Natural killer cell (primary cell): ENCODE results near the gene FLT1. TPM values are rescaled to one million over a fixed set of nuclear protein-coding genes. Genes with fewer than 3 reads are reported as not detected.

ENCODE experiments used
- ATAC-seq, 3 donors: fragments of 150-1000 bp in 2 of 3; fragments of 200-7000 bp in 1 of 3; cut with Tn5 transposase; 1 replicate in 1 of 3; 2 replicates in 2 of 3; pipeline ENCODE4 v1.10.0; 2021; ENCODE audit warnings: mild to moderate bottlenecking in 2 of 3, moderate library complexity in 2 of 3
- DNase-seq, 2 donors: peaks; one replicate each; pipeline versions ENCODE4 v3.0.0 to v3.0.0-alpha.2; 2013 to 2021; ENCODE audit warnings: mixed read lengths in 1 of 2
- H3K27ac ChIP-seq: one replicate; pipeline ENCODE4 v1.5.1; 2013; ENCODE audit warnings: mild to moderate bottlenecking, low read length
- H3K27me3 ChIP-seq: one replicate; pipeline ENCODE4 v1.6.1; 2013; ENCODE audit warnings: low read length; ENCODE audit not compliant: control insufficient read depth, insufficient read depth
- H3K36me3 ChIP-seq: one replicate; pipeline ENCODE4 v1.6.1; 2013; ENCODE audit warnings: low read length; ENCODE audit not compliant: control insufficient read depth, insufficient read depth
- H3K4me1 ChIP-seq: one replicate; pipeline ENCODE4 v1.6.1; 2013; ENCODE audit warnings: low read length; ENCODE audit not compliant: control insufficient read depth, insufficient read depth
- H3K4me3 ChIP-seq: one replicate; pipeline ENCODE4 v1.5.1; 2013; ENCODE audit warnings: low read length
- H3K9me3 ChIP-seq: one replicate; pipeline ENCODE4 v1.6.1; 2013; ENCODE audit warnings: low read length; ENCODE audit not compliant: control insufficient read depth, insufficient read depth
- H3K27ac Mint-ChIP-seq, 2 donors: one replicate each; pipeline ENCODE4 v1.8.0; 2022; ENCODE audit warnings: mild to moderate bottlenecking in 2 of 2, mixed read lengths in 2 of 2, moderate library complexity in 1 of 2
- H3K27me3 Mint-ChIP-seq, 2 donors: one replicate each; pipeline ENCODE4 v1.8.0; 2022; ENCODE audit warnings: low read depth in 2 of 2, mixed read lengths in 2 of 2
- H3K36me3 Mint-ChIP-seq: one replicate; pipeline ENCODE4 v1.8.0; 2022; ENCODE audit warnings: mixed read lengths
- H3K4me1 Mint-ChIP-seq, 2 donors: one replicate each; pipeline ENCODE4 v1.8.0; 2022; ENCODE audit warnings: mixed read lengths in 2 of 2
- H3K4me3 Mint-ChIP-seq: one replicate; pipeline ENCODE4 v1.8.0; 2022; ENCODE audit warnings: mild to moderate bottlenecking, moderate library complexity, mixed read lengths
- H3K9me3 Mint-ChIP-seq, 2 donors: one replicate each; pipeline ENCODE4 v1.8.0; 2022; ENCODE audit warnings: mixed read lengths in 2 of 2
- WGBS: methylation state at CpG from one replicate; pipeline ENCODE4 v1.1.7; 2013; ENCODE audit warnings: missing lambda C conversion rate; ENCODE audit not compliant: insufficient coverage; 5-methylcytosine and 5-hydroxymethylcytosine counted together
- intact Hi-C: fragments of 100-400 bp; cut with micrococcal nuclease; formaldehyde crosslinking; loops from one replicate; pipeline ENCODE4 v1.14.2; 2022
- total RNA-seq, 4 donors: library from RNA; stranded (reverse); fragments of 120-200 nt in 1 of 4; gene quantifications; one replicate each; pipeline versions ENCODE4 v1.2.3 to v1.2.4, GENCODE V29; 2013 to 2022
- TF ChIP-seq, protein P1 (sequence below): fragments of 200-600 bp; IDR thresholded peaks from one replicate; pipeline ENCODE4 v1.8.0; 2022; ENCODE audit warnings: antibody characterized with exemption

FLT1 gene
- total RNA-seq, 3 donors from 2014 or later (not counting 1 experiment from before 2014, with no cell fraction given), result 0.05 to 0.43 (median 0.07) TPM

GRCh38 chr13:28447989-28448388 lies 46.9 kb downstream of the FLT1 start:
- Histone ChIP-seq H3K4me1 (no peaks in the 10 kb centered on the region), H3K27me3 (no peaks in the 10 kb centered on the region), H3K27ac (no peak overlapping the region), H3K9me3 (no peaks in the 10 kb centered on the region), H3K4me3 (no peak overlapping the region), H3K36me3 (no peaks in the 10 kb centered on the region)
- H3K4me1 Mint-ChIP-seq, result peaks cover 9 to 12% of the 10 kb centered on the region in 2 donors
- peaks cover 9% of the 10 kb centered on the region for H3K36me3 Mint-ChIP-seq
- no peak for DNase-seq
- TF ChIP-seq, protein P1, sequence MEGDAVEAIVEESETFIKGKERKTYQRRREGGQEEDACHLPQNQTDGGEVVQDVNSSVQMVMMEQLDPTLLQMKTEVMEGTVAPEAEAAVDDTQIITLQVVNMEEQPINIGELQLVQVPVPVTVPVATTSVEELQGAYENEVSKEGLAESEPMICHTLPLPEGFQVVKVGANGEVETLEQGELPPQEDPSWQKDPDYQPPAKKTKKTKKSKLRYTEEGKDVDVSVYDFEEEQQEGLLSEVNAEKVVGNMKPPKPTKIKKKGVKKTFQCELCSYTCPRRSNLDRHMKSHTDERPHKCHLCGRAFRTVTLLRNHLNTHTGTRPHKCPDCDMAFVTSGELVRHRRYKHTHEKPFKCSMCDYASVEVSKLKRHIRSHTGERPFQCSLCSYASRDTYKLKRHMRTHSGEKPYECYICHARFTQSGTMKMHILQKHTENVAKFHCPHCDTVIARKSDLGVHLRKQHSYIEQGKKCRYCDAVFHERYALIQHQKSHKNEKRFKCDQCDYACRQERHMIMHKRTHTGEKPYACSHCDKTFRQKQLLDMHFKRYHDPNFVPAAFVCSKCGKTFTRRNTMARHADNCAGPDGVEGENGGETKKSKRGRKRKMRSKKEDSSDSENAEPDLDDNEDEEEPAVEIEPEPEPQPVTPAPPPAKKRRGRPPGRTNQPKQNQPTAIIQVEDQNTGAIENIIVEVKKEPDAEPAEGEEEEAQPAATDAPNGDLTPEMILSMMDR, result no peak
- ATAC-seq, result no peak
- peaks cover 0 to 9% of the 10 kb centered on the region in 2 donors for H3K9me3 Mint-ChIP-seq
- H3K27ac Mint-ChIP-seq, result no peak overlapping the region
- H3K27me3 Mint-ChIP-seq, result peaks cover 3 to 44% of the 10 kb centered on the region in 2 donors
- no peak overlapping the region for H3K4me3 Mint-ChIP-seq
- intact Hi-C loops, result no loop called here

GRCh38 chr13:28447206-28447605 lies 47.7 kb downstream of the FLT1 start:
- H3K36me3 Mint-ChIP-seq, result peaks cover 9% of the 10 kb centered on the region
- intact Hi-C loops, result no loop called here
- peaks cover 3 to 44% of the 10 kb centered on the region in 2 donors for H3K27me3 Mint-ChIP-seq
- H3K27me3 ChIP-seq, result no peaks in the 10 kb centered on the region
- ATAC-seq (no peak), DNase-seq (no peak)
- peaks cover 9 to 12% of the 10 kb centered on the region in 2 donors for H3K4me1 Mint-ChIP-seq
- no peaks in the 10 kb centered on the region for H3K36me3 ChIP-seq
- H3K4me3 Mint-ChIP-seq, result no peak overlapping the region
- H3K27ac ChIP-seq, result no peak overlapping the region
- no peaks in the 10 kb centered on the region for H3K4me1 ChIP-seq
- H3K9me3 Mint-ChIP-seq, result peaks cover 0 to 9% of the 10 kb centered on the region in 2 donors
- TF ChIP-seq, protein P1, result no peak
- H3K27ac Mint-ChIP-seq, result no peak overlapping the region
- WGBS, result 94% methylated on average over 2 of the region's 2 CpGs
- no peaks in the 10 kb centered on the region for H3K9me3 ChIP-seq
- no peak overlapping the region for H3K4me3 ChIP-seq

GRCh38 chr13:28442839-28443238 lies 52.1 kb downstream of the FLT1 start:
- Histone ChIP-seq H3K27me3 (no peaks in the 10 kb centered on the region), H3K4me3 (no peak overlapping the region), H3K9me3 (no peaks in the 10 kb centered on the region), H3K27ac (no peak overlapping the region), H3K4me1 (no peaks in the 10 kb centered on the region), H3K36me3 (no peaks in the 10 kb centered on the region)
- Mint-ChIP-seq H3K4me3 (no peak overlapping the region), H3K27ac (no peak overlapping the region), H3K27me3 (peaks cover 8 to 30% of the 10 kb centered on the region in 2 donors), H3K9me3 (peaks cover 0 to 9% of the 10 kb centered on the region in 2 donors), H3K4me1 (no peaks in the 10 kb centered on the region), H3K36me3 (peaks cover 9% of the 10 kb centered on the region)
- intact Hi-C loops, result no loop called here
- TF ChIP-seq, protein P1, result no peak
- 40% methylated on average over 1 of the region's 3 CpGs for WGBS
- no peak for DNase-seq
- ATAC-seq, result no peak

GRCh38 chr13:28441529-28441928 lies 53.4 kb downstream of the FLT1 start:
- TF ChIP-seq, protein P1, result no peak
- no peaks in the 10 kb centered on the region for H3K9me3 ChIP-seq
- Mint-ChIP-seq H3K27ac (no peak overlapping the region), H3K4me3 (no peak overlapping the region), H3K4me1 (no peaks in the 10 kb centered on the region), H3K9me3 (peaks cover 0 to 7% of the 10 kb centered on the region in 2 donors), H3K36me3 (peaks cover 9% of the 10 kb centered on the region), H3K27me3 (peaks cover 9 to 28% of the 10 kb centered on the region in 2 donors)
- intact Hi-C loops, result no loop called here
- DNase-seq (no peak), ATAC-seq (no peak)
- H3K27ac ChIP-seq, result no peak overlapping the region
- H3K4me1 ChIP-seq, result no peaks in the 10 kb centered on the region
- no peak overlapping the region for H3K4me3 ChIP-seq
- no peaks in the 10 kb centered on the region for H3K36me3 ChIP-seq
- no peaks in the 10 kb centered on the region for H3K27me3 ChIP-seq
